ENCODE results near the gene RFTN1. TPM values are rescaled to one million over a fixed set of nuclear protein-coding genes. Genes with fewer than 3 reads are reported as not detected.

The RFTN1 gene
- total RNA-seq, 4 donors from 2014 or later, result 32.0 to 187 (median 47.6) TPM

GRCh38 chr3:16394639-16395038 is 118.9 kb downstream of the RFTN1 start:
- Histone ChIP-seq H3K27me3 (no peaks in the 10 kb centered on the region), H3K27ac (no peak overlapping the region), H3K4me3 (no peak overlapping the region), H3K4me1 (no peaks in the 10 kb centered on the region), H3K36me3 (no peaks in the 10 kb centered on the region), H3K9me3 (no peaks in the 10 kb centered on the region)
- TF ChIP-seq POLR2A (IDR thresholded peaks at IDR 0.05), result no peak
- no peak for TF ChIP-seq CTCF (IDR thresholded peaks at IDR 0.05)
- no peak for DNase-seq
- intact Hi-C loops (cut with DNase I; ENCODE audit: low total_unique reads), result no loop called here

- Histone ChIP-seq H3K4me1 (peaks cover 5 to 7% of the 10 kb centered on the region in 2 donors), H3K4me3 (no peak overlapping the region), H3K36me3 (no peaks in the 10 kb centered on the region), H3K9me3 (no peaks in the 10 kb centered on the region), H3K27me3 (no peaks in the 10 kb centered on the region), H3K27ac (peak overlapping the region; percentile 56 to 85)
- intact Hi-C loops (cut with DNase I; ENCODE audit: low total_unique reads), result no loop called here
- TF ChIP-seq POLR2A (IDR thresholded peaks at IDR 0.05), result no peak
- no peak for DNase-seq
These were observed 120.8 kb downstream of the RFTN1 start for GRCh38 chr3:16392717-16393116.

GRCh38 chr3:16392065-16392464 is 121.4 kb downstream of the RFTN1 start:
- no peak overlapping the region for H3K4me3 ChIP-seq
- no peaks in the 10 kb centered on the region for H3K36me3 ChIP-seq
- peaks cover 5 to 7% of the 10 kb centered on the region in 2 donors for H3K4me1 ChIP-seq
- no peaks in the 10 kb centered on the region for H3K27me3 ChIP-seq
- no peaks in the 10 kb centered on the region for H3K9me3 ChIP-seq
- H3K27ac ChIP-seq, result peak overlapping the region; percentile 56 to 85
- TF ChIP-seq CTCF (IDR thresholded peaks at IDR 0.05), result no peak
- no peak for TF ChIP-seq POLR2A (IDR thresholded peaks at IDR 0.05)
- intact Hi-C loops (cut with DNase I; ENCODE audit: low total_unique reads), result no loop called here
- peak; percentile 71 to 83 for DNase-seq

- intact Hi-C loops (cut with DNase I; ENCODE audit: low total_unique reads), result no loop called here
- TF ChIP-seq CTCF (IDR thresholded peaks at IDR 0.05) (no peak), POLR2A (IDR thresholded peaks at IDR 0.05) (no peak)
- no peak for DNase-seq
- H3K36me3 ChIP-seq, result no peaks in the 10 kb centered on the region
- peaks cover 5 to 7% of the 10 kb centered on the region in 2 donors for H3K4me1 ChIP-seq
- H3K9me3 ChIP-seq, result no peaks in the 10 kb centered on the region
- H3K27ac ChIP-seq, result peak overlapping the region; percentile 56 to 85
- H3K27me3 ChIP-seq, result no peaks in the 10 kb centered on the region
- H3K4me3 ChIP-seq, result no peak overlapping the region
These were observed 122.9 kb downstream of the RFTN1 start for GRCh38 chr3:16390581-16390980.

- Histone ChIP-seq H3K9me3 (no peaks in the 10 kb centered on the region), H3K4me1 (peaks cover 5 to 7% of the 10 kb centered on the region in 2 donors), H3K27ac (peak overlapping the region; percentile 64 to 85), H3K27me3 (no peaks in the 10 kb centered on the region), H3K36me3 (no peaks in the 10 kb centered on the region), H3K4me3 (no peak overlapping the region)
- DNase-seq, result no peak
- intact Hi-C loops (cut with DNase I; ENCODE audit: low total_unique reads), result no loop called here
- no peak for TF ChIP-seq POLR2A (IDR thresholded peaks at IDR 0.05)
- TF ChIP-seq CTCF (IDR thresholded peaks at IDR 0.05), result peak in 1 of 4 experiments; percentile 3
These were observed 124.6 kb downstream of the RFTN1 start for GRCh38 chr3:16388850-16389441.

Data from uterus (tissue), 4 donors.